Activated CD4-positive, alpha-beta T cell treated with anti-CD3 and anti-CD28 coated beads for 1 hour (primary cell): ENCODE results near the gene PTTG1IP.

Experiments used
- DNase-seq: peaks from one replicate; pipeline ENCODE4 v3.0.0-alpha.2; 2020

PTTG1IP gene

GRCh38 chr21:44817914-44818639 lies 55.4 kb downstream of the PTTG1IP start, which contains the start of gene SUMO3:
SUMO3 (minus strand) TSS chr21:44818062; CDS start chr21:44817968, 94 bp downstream.
- peak; percentile 82 for DNase-seq

- DNase-seq, result peak; percentile 90
Measured at GRCh38 chr21:44817506-44817880, 56.0 kb downstream of the PTTG1IP start.

- no peak for DNase-seq
Measured at GRCh38 chr21:44816761-44817505, 56.6 kb downstream of the PTTG1IP start.

- DNase-seq, result no peak
Measured at GRCh38 chr21:44815852-44816628, 57.5 kb downstream of the PTTG1IP start.

GRCh38 chr21:44815225-44815624 lies 58.3 kb downstream of the PTTG1IP start:
- no peak for DNase-seq

- DNase-seq, result no peak
Measured at GRCh38 chr21:44814498-44815023, 58.9 kb downstream of the PTTG1IP start.

- DNase-seq, result no peak
Measured at GRCh38 chr21:44813727-44814126, 59.8 kb downstream of the PTTG1IP start.

- DNase-seq, result no peak
Measured at GRCh38 chr21:44813149-44813548, 60.3 kb downstream of the PTTG1IP start.

GRCh38 chr21:44812640-44813039 lies 60.9 kb downstream of the PTTG1IP start:
- no peak for DNase-seq

GRCh38 chr21:44810779-44811178 lies 62.7 kb downstream of the PTTG1IP start:
- no peak for DNase-seq

GRCh38 chr21:44805859-44806258 lies 67.6 kb downstream of the PTTG1IP start:
- DNase-seq, result no peak

- no peak for DNase-seq
Measured at GRCh38 chr21:44805226-44805625, 68.3 kb downstream of the PTTG1IP start.

- no peak for DNase-seq
Measured at GRCh38 chr21:44804762-44805161, 68.7 kb downstream of the PTTG1IP start.

GRCh38 chr21:44803651-44804050 lies 69.8 kb downstream of the PTTG1IP start:
- DNase-seq, result no peak

- DNase-seq, result no peak
Measured at GRCh38 chr21:44802396-44803153, 70.9 kb downstream of the PTTG1IP start.

GRCh38 chr21:44801468-44802395 lies 71.8 kb downstream of the PTTG1IP start, which contains the start of gene UBE2G2:
UBE2G2 (minus strand) TSS chr21:44801820; CDS start chr21:44801748, 72 bp downstream.
- peak; percentile 83 for DNase-seq

GRCh38 chr21:44800971-44801467 lies 72.5 kb downstream of the PTTG1IP start:
- no peak for DNase-seq

GRCh38 chr21:44800103-44800502 lies 73.4 kb downstream of the PTTG1IP start:
- no peak for DNase-seq

- DNase-seq, result no peak
Measured at GRCh38 chr21:44799646-44800045, 73.8 kb downstream of the PTTG1IP start.
